ENCODE data around the gene CYP1A2. TPM values are rescaled to one million over a fixed set of nuclear protein-coding genes. Genes with fewer than 3 reads are reported as not detected.

CYP1A2 gene
- total and polyA plus RNA-seq, 9 donors = 0.23 TPM; not detected in 8

- DNase-seq = peak; percentile 78 to 92 (median 88)
- Histone ChIP-seq H3K27ac (peak overlapping the region; percentile 62 to 67), H3K27me3 (no peaks in the 10 kb centered on the region), H3K4me3 (no peak overlapping the region), H3K9me3 (no peaks in the 10 kb centered on the region), H3K36me3 (no peaks in the 10 kb centered on the region), H3K4me1 (ENCODE audit: insufficient read depth) (peaks cover 17% of the 10 kb centered on the region)
- intact Hi-C loops (cut with DNase I) = no loop called here
- 20 to 25% (median 20%) methylated on average over 15 of the region's 15 CpGs for WGBS, 3 donors
- no peak for TF ChIP-seq EP300 (IDR thresholded peaks at IDR 0.05)
- TF ChIP-seq POLR2A (IDR thresholded peaks at IDR 0.05) = no peak
- TF ChIP-seq CTCF (IDR thresholded peaks at IDR 0.05) = no peak
These were observed 41.7 kb downstream of the CYP1A2 start for GRCh38 chr15:74790080-74790916.

GRCh38 chr15:74791007-74791406, 42.4 kb downstream of the CYP1A2 start:
- H3K4me3 ChIP-seq = no peak overlapping the region
- no peak for TF ChIP-seq POLR2A (IDR thresholded peaks at IDR 0.05)
- TF ChIP-seq CTCF (IDR thresholded peaks at IDR 0.05) = no peak
- no peak for TF ChIP-seq EP300 (IDR thresholded peaks at IDR 0.05)
- H3K4me1 ChIP-seq (ENCODE audit: insufficient read depth) = peaks cover 17% of the 10 kb centered on the region
- WGBS, 3 donors = 30 to 52% (median 47%) methylated on average over 1 of the region's 1 CpG
- no peak for DNase-seq
- no peaks in the 10 kb centered on the region for H3K9me3 ChIP-seq
- intact Hi-C loops (cut with DNase I) = no loop called here
- H3K27me3 ChIP-seq = no peaks in the 10 kb centered on the region
- H3K36me3 ChIP-seq = no peaks in the 10 kb centered on the region
- H3K27ac ChIP-seq = no peak overlapping the region

GRCh38 chr15:74791667-74792066, 43.0 kb downstream of the CYP1A2 start:
- Histone ChIP-seq H3K36me3 (no peaks in the 10 kb centered on the region), H3K4me1 (ENCODE audit: insufficient read depth) (peaks cover 17% of the 10 kb centered on the region), H3K9me3 (no peaks in the 10 kb centered on the region), H3K27me3 (no peaks in the 10 kb centered on the region), H3K4me3 (no peak overlapping the region), H3K27ac (no peak overlapping the region)
- 84 to 88% (median 84%) methylated on average over 7 of the region's 7 CpGs for WGBS, 3 donors
- TF ChIP-seq CTCF (IDR thresholded peaks at IDR 0.05) = no peak
- TF ChIP-seq EP300 (IDR thresholded peaks at IDR 0.05) = no peak
- no peak for TF ChIP-seq POLR2A (IDR thresholded peaks at IDR 0.05)
- DNase-seq = no peak
- intact Hi-C loops (cut with DNase I) = no loop called here

- intact Hi-C loops (cut with DNase I) = no loop called here
- no peaks in the 10 kb centered on the region for H3K9me3 ChIP-seq
- no peak overlapping the region for H3K27ac ChIP-seq
- peaks cover 17% of the 10 kb centered on the region for H3K4me1 ChIP-seq (ENCODE audit: insufficient read depth)
- TF ChIP-seq EP300 (IDR thresholded peaks at IDR 0.05) = no peak
- no peak for TF ChIP-seq CTCF (IDR thresholded peaks at IDR 0.05)
- no peak for TF ChIP-seq POLR2A (IDR thresholded peaks at IDR 0.05)
- 60 to 69% (median 69%) methylated on average over 12 of the region's 12 CpGs for WGBS, 3 donors
- no peaks in the 10 kb centered on the region for H3K36me3 ChIP-seq
- DNase-seq = no peak
- H3K4me3 ChIP-seq = no peak overlapping the region
- no peaks in the 10 kb centered on the region for H3K27me3 ChIP-seq
These were observed 43.8 kb downstream of the CYP1A2 start for GRCh38 chr15:74792227-74793016.

Measured in ovary (tissue), 9 donors.